ENCODE results near the gene CLEC4D.
"Not testable (repeated sequence)": the region's sequence is repeated elsewhere in the genome, so short reads cannot be mapped to it uniquely, and the experiment has no call there.

Gene CLEC4D

GRCh38 chr12:8559676-8560075, 46.4 kb downstream of the CLEC4D start:
- no peak for TF ChIP-seq CTCF (IDR thresholded peaks at IDR 0.05; ENCODE audit: insufficient read depth, low read depth, low read length, missing control alignments)
- H3K4me3 ChIP-seq (ENCODE audit: low read length) = no peak overlapping the region
- no peak for DNase-seq (ENCODE audit: low read depth)

- DNase-seq (ENCODE audit: low read depth) = no peak
- TF ChIP-seq CTCF (IDR thresholded peaks at IDR 0.05; ENCODE audit: insufficient read depth, low read depth, low read length, missing control alignments) = no peak
- no peak overlapping the region for H3K4me3 ChIP-seq (ENCODE audit: low read length)
Measured at GRCh38 chr12:8561011-8561410, 47.7 kb downstream of the CLEC4D start.

GRCh38 chr12:8562310-8562709, 49.0 kb downstream of the CLEC4D start:
- no peak overlapping the region for H3K4me3 ChIP-seq (ENCODE audit: low read length)
- DNase-seq (ENCODE audit: low read depth) = peak; percentile 39
- TF ChIP-seq CTCF (IDR thresholded peaks at IDR 0.05; ENCODE audit: insufficient read depth, low read depth, low read length, missing control alignments) = peak; percentile 58

GRCh38 chr12:8563356-8563755, 50.1 kb downstream of the CLEC4D start:
- no peak overlapping the region for H3K4me3 ChIP-seq (ENCODE audit: low read length)
- DNase-seq (ENCODE audit: low read depth) = no peak
- no peak for TF ChIP-seq CTCF (IDR thresholded peaks at IDR 0.05; ENCODE audit: insufficient read depth, low read depth, low read length, missing control alignments)

GRCh38 chr12:8564656-8565055, 51.4 kb downstream of the CLEC4D start:
- no peak overlapping the region for H3K4me3 ChIP-seq (ENCODE audit: low read length)
- no peak for TF ChIP-seq CTCF (IDR thresholded peaks at IDR 0.05; ENCODE audit: insufficient read depth, low read depth, low read length, missing control alignments)
- peak; percentile 27 for DNase-seq (ENCODE audit: low read depth)

- not testable (repeated sequence) for H3K4me3 ChIP-seq (ENCODE audit: low read length); DNase-seq (ENCODE audit: low read depth)
Measured at GRCh38 chr12:8566052-8566451, 52.7 kb downstream of the CLEC4D start.

- no peak overlapping the region for H3K4me3 ChIP-seq (ENCODE audit: low read length)
- DNase-seq (ENCODE audit: low read depth) = no peak
- TF ChIP-seq CTCF (IDR thresholded peaks at IDR 0.05; ENCODE audit: insufficient read depth, low read depth, low read length, missing control alignments) = no peak
Measured at GRCh38 chr12:8566525-8566924, 53.2 kb downstream of the CLEC4D start.

Data from epithelial cell of esophagus (primary cell).